ENCODE results near the gene KRT38.

KRT38 gene

GRCh38 chr17:41394254-41394996 is 46.4 kb downstream of the KRT38 start:
- DNase-seq: no peak

- DNase-seq: no peak
These were observed 47.0 kb downstream of the KRT38 start for GRCh38 chr17:41393826-41394225.

GRCh38 chr17:41393294-41393693 is 47.5 kb downstream of the KRT38 start:
- no peak for DNase-seq

GRCh38 chr17:41392278-41392677 is 48.5 kb downstream of the KRT38 start:
- DNase-seq: no peak

GRCh38 chr17:41391535-41391934 is 49.2 kb downstream of the KRT38 start:
- DNase-seq: no peak

GRCh38 chr17:41390411-41390938 is 50.3 kb downstream of the KRT38 start:
- no peak for DNase-seq

- no peak for DNase-seq
These were observed 53.1 kb downstream of the KRT38 start for GRCh38 chr17:41387670-41388069.

GRCh38 chr17:41386227-41386626 is 54.6 kb downstream of the KRT38 start:
- DNase-seq: no peak

Data from fibroblast of skin of abdomen (primary cell).